K562 (cell line): ENCODE data around the gene VPS13D. TPM values are rescaled to one million over a fixed set of nuclear protein-coding genes. Genes with fewer than 3 reads are reported as not detected.

ENCODE experiments used
- ATAC-seq: fragments of 200-7000 bp; cut with Tn5 transposase; 3 replicates; pipeline ENCODE4 v1.9.1; 2020; ENCODE audit warnings: moderate library complexity
- BruUV-seq: library from RNA; stranded (reverse); fragments of 400-500 nt; replicated peaks from 2 replicates; lab custom pipeline; 2021; lab: Mats Ljungman, UMichigan
- CTCF ChIA-PET: fragments of 300-600 bp; formaldehyde crosslinking; extraction: SDS; loops from one replicate; lab custom pipeline; 2021; ENCODE audit warnings: low intra/inter-chr PET ratio; lab: Yijun Ruan, JAX
- POLR2A ChIA-PET: fragments of 300-600, 350-650 bp; sonication (Branson Sonifier 250); formaldehyde crosslinking; extraction: SDS; loops from one replicate; lab custom pipeline; 2021; ENCODE audit warnings: antibody characterized with exemption, inconsistent platforms; lab: Yijun Ruan, JAX
- DNase-seq, 4 experiments: peaks; one replicate each; pipeline versions ENCODE4 v3.0.0 to v3.0.0-alpha.2; 2011 to 2018; ENCODE audit warnings: low spot score in 3 of 4, mixed read lengths in 3 of 4; ENCODE audit errors: extremely low read depth in 1 of 4
- FAIRE-seq: peaks from 2 replicates; lab custom pipeline; 2011; peaks lifted over from hg19 to GRCh38; lab: Jason Lieb, UNC
- H2AFZ ChIP-seq: 2 replicates; pipeline ENCODE4 v1.6.0; 2011; ENCODE audit warnings: low read depth, low read length, control low read depth, inconsistent platforms
- H3K27ac ChIP-seq: fragments of 200-600 bp; 3 replicates; pipeline ENCODE4 v1.8.0; 2011; ENCODE audit warnings: low read depth, mild to moderate bottlenecking, control low read depth, inconsistent platforms, low read length, moderate library complexity, mixed read lengths; ENCODE audit errors: extremely low read depth
- H3K27me3 ChIP-seq, 2 experiments: fragments of 300-600 bp in 1 of 2; 2 replicates in 1 of 2; 3 replicates in 1 of 2; pipeline versions ENCODE4 v1.6.0 to v1.8.0; 2011; ENCODE audit warnings: inconsistent platforms in 2 of 2, low read length in 2 of 2, mild to moderate bottlenecking in 1 of 2, mixed read lengths in 1 of 2, moderate library complexity in 1 of 2; ENCODE audit not compliant: control insufficient read depth in 2 of 2, insufficient read depth in 2 of 2
- H3K36me3 ChIP-seq: fragments of 300-600 bp; 3 replicates; pipeline ENCODE4 v1.8.0; 2011; ENCODE audit warnings: mild to moderate bottlenecking, low read length, inconsistent platforms; ENCODE audit not compliant: control insufficient read depth, insufficient read depth
- H3K4me1 ChIP-seq, 2 experiments: fragments of 200-600 bp in 1 of 2; replicated peaks in 1 of 2; 2 replicates in 1 of 2; 3 replicates in 1 of 2; pipeline versions ENCODE4 v1.5.1 to v1.8.0; 2011; ENCODE audit warnings: inconsistent platforms in 2 of 2, low read length in 2 of 2, mild to moderate bottlenecking in 1 of 2, mixed read lengths in 1 of 2, moderate library complexity in 1 of 2; ENCODE audit not compliant: control insufficient read depth in 2 of 2, insufficient read depth in 2 of 2
- H3K4me2 ChIP-seq: 2 replicates; pipeline ENCODE4 v1.6.1; 2011; ENCODE audit warnings: low read length, control low read depth, inconsistent platforms, mixed read lengths; ENCODE audit not compliant: insufficient read depth
- H3K4me3 ChIP-seq: fragments of 200-600 bp; sonication (generic), shearing (Covaris generic); 2 replicates; pipeline ENCODE4 v1.5.1; 2016; ENCODE audit warnings: control low read depth, inconsistent platforms
- H3K79me2 ChIP-seq: fragments of 200-600 bp; 3 replicates; pipeline ENCODE4 v1.8.0; 2011; ENCODE audit warnings: low read length, inconsistent platforms; ENCODE audit not compliant: control insufficient read depth, insufficient read depth
- H3K9ac ChIP-seq, 2 experiments: 2 replicates each; pipeline versions ENCODE4 v1.6.0 to v1.6.1; 2011; ENCODE audit warnings: low read depth in 2 of 2, low read length in 2 of 2, control low read depth in 1 of 2, inconsistent platforms in 1 of 2, mild to moderate bottlenecking in 1 of 2, mixed read lengths in 1 of 2; ENCODE audit not compliant: insufficient read depth in 1 of 2
- H3K9me1 ChIP-seq: one replicate; pipeline ENCODE4 v1.6.0; 2011; ENCODE audit warnings: inconsistent platforms, mild to moderate bottlenecking, low read length, moderate library complexity; ENCODE audit not compliant: control insufficient read depth, insufficient read depth
- H3K9me3 ChIP-seq: replicated peaks from 2 replicates; pipeline ENCODE4 v1.5.1; 2011; ENCODE audit warnings: low read depth, low read length, inconsistent platforms; ENCODE audit not compliant: control insufficient read depth, insufficient read depth
- H4K20me1 ChIP-seq: replicated peaks from 2 replicates; pipeline ENCODE4 v1.6.1; 2011; ENCODE audit warnings: low read length, inconsistent platforms, mixed read lengths; ENCODE audit not compliant: control insufficient read depth, insufficient read depth
- ATF1 ChIP-seq, 2 experiments: fragments of 450-650 bp in 1 of 2; IDR thresholded peaks; 2 replicates each; pipeline ENCODE4 v1.6.1; 2016; ENCODE audit warnings: missing compliant biosample characterization in 1 of 2, missing genetic modification characterization in 1 of 2
- BCOR ChIP-seq: fragments of 450-650 bp; IDR thresholded peaks from 2 replicates; pipeline ENCODE4 v1.6.1; 2016
- TEAD4 ChIP-seq, 2 experiments: sonication (generic) in 1 of 2; formaldehyde crosslinking in 1 of 2; IDR thresholded peaks; 2 replicates each; pipeline versions ENCODE4 v1.6.1 to v1.8.0; 2012 to 2022; ENCODE audit warnings: borderline replicate concordance in 1 of 2, inconsistent platforms in 1 of 2, low read length in 1 of 2, mild to moderate bottlenecking in 1 of 2, missing genetic modification reagents in 1 of 2
- ZNF121 ChIP-seq: sonication (generic); formaldehyde crosslinking; conservative IDR thresholded peaks from 2 replicates; pipeline ENCODE4 v1.8.0; 2022; ENCODE audit warnings: missing genetic modification reagents
- ZNF175 ChIP-seq: fragments of 200-800 bp; sonication (Bioruptor generic); IDR thresholded peaks from 2 replicates; pipeline ENCODE4 v1.6.1; 2016; ENCODE audit warnings: low read depth, mild to moderate bottlenecking, missing genetic modification characterization, missing compliant biosample characterization
- WGBS: fragments of 100-300 bp; shearing (Covaris generic); methylation state at CpG from one replicate; pipeline ENCODE4 v1.1.6; 2016; ENCODE audit warnings: low coverage, mixed read lengths; ENCODE audit not compliant: insufficient coverage; ENCODE audit errors: missing lambda C conversion rate; 5-methylcytosine and 5-hydroxymethylcytosine counted together
- in situ Hi-C: fragments of 300-500 bp; cut with MboI; formaldehyde crosslinking; loops from 4 replicates; pipeline ENCODE4 v1.15.0; 2018; ENCODE audit warnings: inconsistent platforms, mixed read lengths
- intact Hi-C: fragments of 100-400 bp; cut with micrococcal nuclease; formaldehyde crosslinking; loops from 2 replicates; pipeline ENCODE4 v1.14.2; 2022
- polyA plus RNA-seq, 8 experiments: library from polyadenylated mRNA; depleted of rRNA in 4 of 8; stranded (reverse) in 5 of 8; unstranded in 3 of 8; fragments of >200 nt; fragmentation: Nextera tagmentation in 2 of 8; fragmentation: Illumina TruSeq in 1 of 8; extraction: Ambion mirVana in 2 of 8; extraction: Trizol in 1 of 8; gene quantifications; 2 replicates each; pipeline versions ENCODE4 v1.2.1 to v1.2.3, GENCODE V29; 2011 to 2014; ENCODE audit warnings: inconsistent platforms in 1 of 8, missing spikeins in 1 of 8
- total RNA-seq, 7 experiments: library from RNA; depleted of rRNA in 6 of 7; stranded (reverse); fragments of >200 nt in 6 of 7; fragmentation: Illumina TruSeq in 2 of 7; extraction: Trizol in 2 of 7; gene quantifications; 2 replicates each; pipeline versions ENCODE4 v1.2.1 to v1.2.3, GENCODE V29; 2011 to 2021; ENCODE audit warnings: low replicate concordance in 1 of 7
- TF ChIP-seq, protein P1 (sequence below): fragments of 250-450 bp; sonication (Bioruptor Pico); IDR thresholded peaks from 2 replicates; pipeline ENCODE4 v1.8.0; 2021; ENCODE audit warnings: moderate library complexity, mild to moderate bottlenecking, inconsistent platforms

VPS13D gene
- total and polyA plus RNA-seq, 9 of the 15 experiments (the other 6 are each of a cell fraction or from before 2014, with no cell fraction given): 6.1 to 51.5 (median 38.5) TPM

GRCh38 chr1:12204754-12205658 is 24.8 kb upstream of the VPS13D start:
- CTCF ChIA-PET: interaction anchor here (0.7 to 7.6 kb wide), 2 partner anchors 80 kb away, joined by 3 to 195 read pairs; no protein-coding TSS in a partner anchor
- Histone ChIP-seq H3K79me2 (no peaks in the 10 kb centered on the region), H3K4me1 (peaks cover 15 to 33% of the 10 kb centered on the region in 2 experiments; a peak in 4 of 5 replicates), H3K36me3 (peaks cover 49% of the 10 kb centered on the region; the same call in 2 of the 3 replicates), H4K20me1 (0 out of 2 replicates have a peak, but pooled peaks cover 3% of the 10 kb centered on the region), H3K9me3 (no peaks in the 10 kb centered on the region), H3K4me3 (no peak overlapping the region), H3K9me1 (no peaks in the 10 kb centered on the region), H3K4me2 (no peak overlapping the region), H3K27me3 (no peaks in the 10 kb centered on the region), H2AFZ (no peak overlapping the region), H3K9ac (peak overlapping the region in 1 of 2 experiments; percentile 22; a peak in 1 of 4 replicates), H3K27ac (no peak overlapping the region)
- intact Hi-C loops: loop anchor here (5.0 kb wide), 1 partner anchor 43 kb away; no protein-coding TSS in a partner anchor
- TF ChIP-seq TEAD4 (IDR thresholded peaks at IDR 0.05; ENCODE audit: low read length): no peak
- TF ChIP-seq TEAD4 (CRISPR knock-in tag; IDR thresholded peaks at IDR 0.05; ENCODE audit: borderline replicate concordance): no peak
- TF ChIP-seq ATF1 (CRISPR knock-in tag; IDR thresholded peaks at IDR 0.05): no peak
- no peak for TF ChIP-seq ATF1 (tag; IDR thresholded peaks at IDR 0.05)
- TF ChIP-seq, protein P1, sequence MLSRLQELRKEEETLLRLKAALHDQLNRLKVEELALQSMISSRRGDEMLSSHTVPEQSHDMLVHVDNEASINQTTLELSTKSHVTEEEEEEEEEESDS (CRISPR knock-in tag): no peak
- TF ChIP-seq ZNF175 (CRISPR knock-in tag): no peak
- peak; percentile 18; the same call in 1 of the 2 replicates for TF ChIP-seq BCOR
- TF ChIP-seq ZNF121 (CRISPR knock-in tag): peak; percentile 72
- WGBS: 77% methylated on average over 7 of the region's 7 CpGs
- ATAC-seq: no peak
- DNase-seq: no peak
- POLR2A ChIA-PET: interaction anchor here (0.6 to 1.1 kb wide), 4 partner anchors 74 to 165 kb away, joined by 3 to 5 read pairs (median 3); no protein-coding TSS in a partner anchor
- no peak for FAIRE-seq
- no TSS peak for BruUV-seq
- in situ Hi-C loops: no loop called here
